HEK293T (cell line): ENCODE measurements around the gene CHDH.
A peak's percentile ranks its signal among the peaks of the same experiment; 100 is the strongest.

Source experiments
- CTCF ChIA-PET: fragments of 350-600 bp; formaldehyde crosslinking; extraction: SDS; loops from one replicate; lab custom pipeline; 2021; ENCODE audit warnings: antibody characterized with exemption, inconsistent platforms; lab: Yijun Ruan, JAX
- POLR2A ChIA-PET: fragments of 350-600 bp; formaldehyde crosslinking; extraction: SDS; loops from one replicate; lab custom pipeline; 2020; ENCODE audit warnings: antibody characterized with exemption, inconsistent platforms; lab: Yijun Ruan, JAX
- DNase-seq: peaks from one replicate; pipeline ENCODE4 v3.0.0; 2012; ENCODE audit warnings: mixed read lengths; ENCODE audit errors: extremely low spot score
- ARNT ChIP-seq: fragments of 450-650 bp; IDR thresholded peaks from 2 replicates; pipeline ENCODE4 v1.6.1; 2017; ENCODE audit warnings: mild to moderate bottlenecking
- BHLHE40 ChIP-seq: fragments of 450-650 bp; IDR thresholded peaks from 2 replicates; pipeline ENCODE4 v1.6.1; 2016; ENCODE audit warnings: mild to moderate bottlenecking, moderate library complexity, borderline replicate concordance
- CTBP1 ChIP-seq: fragments of 450-650 bp; IDR thresholded peaks from 2 replicates; pipeline ENCODE4 v1.6.1; 2016; ENCODE audit warnings: borderline replicate concordance
- ELF4 ChIP-seq: fragments of 450-650 bp; IDR thresholded peaks from 2 replicates; pipeline ENCODE4 v1.6.1; 2017; ENCODE audit warnings: antibody characterized with exemption
- FOXA1 ChIP-seq: fragments of 450-650 bp; IDR thresholded peaks from 2 replicates; pipeline ENCODE4 v1.6.1; 2016; ENCODE audit warnings: mild to moderate bottlenecking
- FOXK2 ChIP-seq: fragments of 450-650 bp; IDR thresholded peaks from 2 replicates; pipeline ENCODE4 v1.6.1; 2016; ENCODE audit warnings: mild to moderate bottlenecking
- FOXM1 ChIP-seq: fragments of 450-650 bp; IDR thresholded peaks from 2 replicates; pipeline ENCODE4 v1.6.1; 2017; ENCODE audit warnings: mild to moderate bottlenecking, borderline replicate concordance
- HDGF ChIP-seq: fragments of 450-650 bp; IDR thresholded peaks from 2 replicates; pipeline ENCODE4 v1.6.1; 2017; ENCODE audit warnings: antibody characterized with exemption, borderline replicate concordance
- L3MBTL2 ChIP-seq: fragments of 450-650 bp; conservative IDR thresholded peaks from 2 replicates; pipeline ENCODE4 v1.6.1; 2016; ENCODE audit warnings: mild to moderate bottlenecking
- LEF1 ChIP-seq: fragments of 450-650 bp; IDR thresholded peaks from 2 replicates; pipeline ENCODE4 v1.6.1; 2017; ENCODE audit warnings: mild to moderate bottlenecking, borderline replicate concordance
- NFRKB ChIP-seq: fragments of 450-650 bp; IDR thresholded peaks from 2 replicates; pipeline ENCODE4 v1.6.1; 2016; ENCODE audit warnings: mild to moderate bottlenecking, moderate library complexity
- PKNOX1 ChIP-seq: fragments of 450-650 bp; IDR thresholded peaks from 2 replicates; pipeline ENCODE4 v1.6.1; 2016
- SP1 ChIP-seq: fragments of 450-650 bp; IDR thresholded peaks from 2 replicates; pipeline ENCODE4 v1.6.1; 2017
- SUZ12 ChIP-seq: fragments of 450-650 bp; IDR thresholded peaks from 2 replicates; pipeline ENCODE4 v1.6.1; 2016; ENCODE audit warnings: mild to moderate bottlenecking
- TARDBP ChIP-seq: fragments of 450-650 bp; IDR thresholded peaks from 2 replicates; pipeline ENCODE4 v1.6.1; 2016
- ZNF384 ChIP-seq: fragments of 450-650 bp; IDR thresholded peaks from 2 replicates; pipeline ENCODE4 v1.6.1; 2016

The CHDH gene

GRCh38 chr3:53858096-53858741, 12.0 kb upstream of the CHDH start:
- no peak for DNase-seq
- POLR2A ChIA-PET: no interaction called here
- CTCF ChIA-PET: no interaction called here
- TF ChIP-seq PKNOX1 (no peak), ELF4 (no peak), TARDBP (no peak), CTBP1 (no peak), LEF1 (no peak), ZNF384 (no peak), ARNT (no peak), SP1 (no peak), L3MBTL2 (no peak), SUZ12 (no peak), FOXK2 (no peak), BHLHE40 (no peak), HDGF (no peak), NFRKB (no peak), FOXM1 (no peak), FOXA1 (no peak)

DNA sequence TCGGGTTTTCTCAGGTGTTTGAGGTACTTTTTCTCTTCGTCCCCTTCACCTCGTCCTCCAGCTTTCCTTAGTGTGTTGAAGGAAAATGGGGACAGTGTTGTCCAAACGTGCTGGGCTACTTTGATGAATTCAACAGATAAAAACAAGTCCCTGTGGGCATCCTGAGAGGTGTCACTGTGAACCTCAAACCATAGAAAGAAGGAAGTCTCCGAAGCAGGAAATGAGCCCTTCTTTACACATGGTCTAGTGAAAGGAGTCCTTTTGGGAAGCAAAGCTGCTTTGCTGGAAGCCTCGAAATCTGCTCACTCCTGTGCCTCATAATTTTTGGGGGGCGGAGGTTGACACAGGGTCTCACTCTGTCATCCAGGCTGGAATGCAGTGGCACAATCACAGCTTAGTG, 10.7 kb upstream of the CHDH start:
- no peak for TF ChIP-seq HDGF
- TF ChIP-seq L3MBTL2: no peak
- TF ChIP-seq NFRKB: no peak
- TF ChIP-seq BHLHE40: no peak
- TF ChIP-seq SUZ12: no peak
- no peak for DNase-seq
- ChIA-PET POLR2A (no interaction called here), CTCF (no interaction called here)

- ChIA-PET CTCF (no interaction called here), POLR2A (no interaction called here)
- TF ChIP-seq ARNT: no peak
- no peak for TF ChIP-seq SP1
- no peak for TF ChIP-seq TARDBP
- no peak for TF ChIP-seq BHLHE40
- TF ChIP-seq SUZ12: no peak
- TF ChIP-seq FOXK2: no peak
- TF ChIP-seq FOXA1: no peak
- no peak for TF ChIP-seq ZNF384
- no peak for DNase-seq
Measured at GRCh38 chr3:53850895-53851294, 4.7 kb upstream of the CHDH start.

DNA sequence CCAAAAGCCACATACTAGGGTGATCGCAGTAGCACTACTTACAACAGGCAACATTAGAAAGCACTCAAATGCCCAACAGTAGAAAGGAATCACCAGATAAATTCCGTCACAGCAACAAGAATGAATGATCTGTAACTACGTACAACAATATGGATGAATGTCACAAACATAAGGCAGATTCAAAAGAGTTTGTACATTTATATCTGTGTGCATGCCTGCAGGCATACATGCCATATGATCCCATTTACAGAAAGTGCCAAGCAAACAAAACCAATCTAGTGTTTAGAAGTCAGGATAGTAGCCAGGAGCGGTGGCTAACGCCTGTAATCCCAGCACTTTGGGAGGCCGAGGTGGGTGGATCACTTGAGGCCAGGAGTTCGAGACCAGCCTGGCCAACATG, 3.7 kb upstream of the CHDH start:
- DNase-seq: no peak
- CTCF ChIA-PET: no interaction called here
- TF ChIP-seq PKNOX1: no peak
- no peak for TF ChIP-seq FOXA1
- no peak for TF ChIP-seq NFRKB
- TF ChIP-seq LEF1: no peak
- no peak for TF ChIP-seq SUZ12
- no peak for TF ChIP-seq BHLHE40
- TF ChIP-seq ARNT: no peak
- TF ChIP-seq SP1: no peak
- TF ChIP-seq TARDBP: no peak
- TF ChIP-seq ELF4: no peak
- TF ChIP-seq HDGF: no peak
- no peak for TF ChIP-seq ZNF384
- no peak for TF ChIP-seq FOXK2
- no peak for TF ChIP-seq FOXM1
- no peak for TF ChIP-seq CTBP1
- TF ChIP-seq L3MBTL2: no peak
- POLR2A ChIA-PET: no interaction called here

GRCh38 chr3:53846851-53847155, 584 bp upstream of the CHDH start:
- TF ChIP-seq TARDBP (no peak), L3MBTL2 (0 out of 2 replicates have a peak, but pooled peaks have one; percentile 7)
- ChIA-PET CTCF (no interaction called here), POLR2A (no interaction called here)
- no peak for DNase-seq

DNA sequence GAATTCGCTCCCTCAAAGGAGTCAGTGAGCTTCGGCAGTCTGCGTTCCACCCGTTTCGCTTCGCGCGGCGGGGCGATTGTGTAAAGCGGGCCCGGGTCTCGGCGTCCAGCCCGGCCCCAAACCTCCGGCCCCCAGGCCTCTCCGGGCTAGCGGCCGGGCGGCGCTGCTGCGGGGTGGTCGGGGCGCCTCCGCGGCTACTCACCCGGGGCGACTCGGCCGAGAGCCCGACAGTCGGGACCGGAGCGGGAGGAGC, 412 bp downstream of the CHDH start:
- no peak for DNase-seq
- POLR2A ChIA-PET: interaction anchor here (0.5 to 1.2 kb wide), 6 partner anchors 11 to 498 kb away, joined by 3 to 4 read pairs (median 3); partner anchors contain the start of genes DCP1A and SELENOK
- CTCF ChIA-PET: interaction anchor here (0.7 kb wide), 1 partner anchor 46 kb away, joined by 3 read pairs; no protein-coding TSS in a partner anchor
- TF ChIP-seq L3MBTL2: no peak
- no peak for TF ChIP-seq ZNF384
- no peak for TF ChIP-seq ARNT
- no peak for TF ChIP-seq SP1
- no peak for TF ChIP-seq FOXM1
- TF ChIP-seq LEF1: no peak
- no peak for TF ChIP-seq FOXA1
- no peak for TF ChIP-seq TARDBP
- TF ChIP-seq NFRKB: no peak
- no peak for TF ChIP-seq SUZ12

DNA sequence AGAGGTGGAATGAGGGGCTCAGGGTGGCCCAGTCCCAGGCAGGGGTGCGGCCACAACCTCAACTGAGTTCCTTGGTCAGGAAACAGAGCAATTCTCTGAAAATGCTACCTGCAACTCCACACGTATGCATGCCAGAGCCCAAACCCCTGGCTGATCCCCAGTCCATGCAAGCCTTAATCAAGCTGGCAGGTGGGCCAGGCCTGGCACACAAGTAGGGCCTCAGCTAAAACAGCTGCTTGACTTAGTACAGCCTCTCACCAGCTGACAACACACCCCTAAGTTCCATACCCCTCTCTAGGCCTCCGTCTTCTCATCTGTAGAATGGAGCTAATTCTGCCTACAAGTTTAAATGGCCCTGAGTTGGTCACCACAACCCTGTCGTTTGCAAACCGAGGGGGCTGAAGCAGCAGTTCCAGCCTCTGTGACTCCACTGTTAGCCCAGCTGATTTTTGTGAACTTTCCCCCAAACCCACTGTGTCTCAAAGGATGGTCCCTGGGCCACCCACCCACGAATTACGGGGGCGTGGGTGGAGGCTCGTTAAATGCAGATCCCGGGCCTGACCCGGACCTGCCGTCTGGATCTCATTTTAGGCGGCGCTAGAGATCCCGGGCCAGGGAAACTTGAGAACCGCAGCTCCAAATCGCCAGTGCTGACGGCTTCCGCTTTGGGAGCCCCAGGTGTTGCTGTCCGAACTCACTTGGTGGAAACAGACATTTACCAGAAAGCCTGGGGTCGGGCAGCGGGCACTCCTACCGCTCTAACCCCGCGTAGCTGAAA, 927 bp downstream of the CHDH start:
- DNase-seq: peak; percentile 59
- CTCF ChIA-PET: interaction anchor here (0.7 kb wide), 1 partner anchor 45 kb away, joined by 3 read pairs; no protein-coding TSS in a partner anchor
- POLR2A ChIA-PET: interaction anchor here (0.5 to 1.2 kb wide), 8 partner anchors 9 to 498 kb away, joined by 3 to 7 read pairs (median 3); partner anchors contain the start of genes DCP1A and SELENOK
- no peak for TF ChIP-seq NFRKB
